GM12872 (cell line): ENCODE measurements around the gene RCN2.

Experiments
- TF ChIP-seq, protein P1 (sequence below): IDR thresholded peaks from 3 replicates; pipeline ENCODE4 v1.5.1; 2011; ENCODE audit warnings: low read depth, mild to moderate bottlenecking, low read length, moderate library complexity; ENCODE audit not compliant: insufficient read depth

RCN2 gene

GRCh38 chr15:76962337-76963013 is 30.9 kb downstream of the RCN2 start:
- TF ChIP-seq, protein P1, sequence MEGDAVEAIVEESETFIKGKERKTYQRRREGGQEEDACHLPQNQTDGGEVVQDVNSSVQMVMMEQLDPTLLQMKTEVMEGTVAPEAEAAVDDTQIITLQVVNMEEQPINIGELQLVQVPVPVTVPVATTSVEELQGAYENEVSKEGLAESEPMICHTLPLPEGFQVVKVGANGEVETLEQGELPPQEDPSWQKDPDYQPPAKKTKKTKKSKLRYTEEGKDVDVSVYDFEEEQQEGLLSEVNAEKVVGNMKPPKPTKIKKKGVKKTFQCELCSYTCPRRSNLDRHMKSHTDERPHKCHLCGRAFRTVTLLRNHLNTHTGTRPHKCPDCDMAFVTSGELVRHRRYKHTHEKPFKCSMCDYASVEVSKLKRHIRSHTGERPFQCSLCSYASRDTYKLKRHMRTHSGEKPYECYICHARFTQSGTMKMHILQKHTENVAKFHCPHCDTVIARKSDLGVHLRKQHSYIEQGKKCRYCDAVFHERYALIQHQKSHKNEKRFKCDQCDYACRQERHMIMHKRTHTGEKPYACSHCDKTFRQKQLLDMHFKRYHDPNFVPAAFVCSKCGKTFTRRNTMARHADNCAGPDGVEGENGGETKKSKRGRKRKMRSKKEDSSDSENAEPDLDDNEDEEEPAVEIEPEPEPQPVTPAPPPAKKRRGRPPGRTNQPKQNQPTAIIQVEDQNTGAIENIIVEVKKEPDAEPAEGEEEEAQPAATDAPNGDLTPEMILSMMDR: no peak

GRCh38 chr15:76963596-76963995 is 32.0 kb downstream of the RCN2 start:
- TF ChIP-seq, protein P1: no peak

DNA sequence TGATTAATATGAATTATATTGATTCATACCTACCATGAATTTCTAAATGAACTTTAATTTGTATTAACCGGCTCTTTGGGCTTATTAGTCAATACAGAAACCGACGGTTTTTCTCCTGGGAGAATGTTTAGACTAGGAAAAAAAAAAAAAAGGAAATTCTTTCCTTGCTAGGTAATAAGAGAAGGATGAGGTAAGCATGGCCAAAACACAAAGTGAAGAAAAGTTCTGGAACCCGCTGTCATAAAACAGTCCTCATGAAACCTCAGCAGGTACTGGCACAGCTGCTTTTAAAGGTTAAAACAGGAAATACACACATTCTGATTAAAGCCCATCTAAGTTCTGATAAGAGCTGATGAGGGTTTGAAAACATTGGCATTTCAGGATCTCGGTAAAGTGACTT is 32.6 kb downstream of the RCN2 start:
- TF ChIP-seq, protein P1: no peak

- TF ChIP-seq, protein P1: no peak
Measured at GRCh38 chr15:76967067-76967466, 35.5 kb downstream of the RCN2 start.

DNA sequence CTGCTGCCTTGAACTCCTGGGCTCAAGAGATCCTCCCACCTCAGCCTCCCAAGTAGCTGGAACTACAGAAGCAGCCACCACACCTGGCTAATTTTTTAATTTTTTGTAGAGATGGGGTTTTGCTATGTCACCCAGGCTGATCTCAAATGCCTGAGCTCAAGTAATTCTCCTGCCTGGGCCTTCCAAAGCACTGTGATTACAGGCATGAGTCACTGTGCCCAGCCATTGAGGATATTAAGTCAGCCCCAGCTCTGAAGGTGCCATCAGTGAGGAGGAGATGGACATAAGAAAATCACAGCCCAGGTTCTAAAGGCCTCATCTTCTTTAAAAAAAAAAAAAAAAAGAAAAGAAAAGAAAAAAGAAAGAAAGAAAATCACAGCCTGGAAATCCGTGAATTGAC is 36.8 kb downstream of the RCN2 start:
- TF ChIP-seq, protein P1: no peak

- TF ChIP-seq, protein P1: no peak
Measured at GRCh38 chr15:76972389-76973361, 41.1 kb downstream of the RCN2 start.

DNA sequence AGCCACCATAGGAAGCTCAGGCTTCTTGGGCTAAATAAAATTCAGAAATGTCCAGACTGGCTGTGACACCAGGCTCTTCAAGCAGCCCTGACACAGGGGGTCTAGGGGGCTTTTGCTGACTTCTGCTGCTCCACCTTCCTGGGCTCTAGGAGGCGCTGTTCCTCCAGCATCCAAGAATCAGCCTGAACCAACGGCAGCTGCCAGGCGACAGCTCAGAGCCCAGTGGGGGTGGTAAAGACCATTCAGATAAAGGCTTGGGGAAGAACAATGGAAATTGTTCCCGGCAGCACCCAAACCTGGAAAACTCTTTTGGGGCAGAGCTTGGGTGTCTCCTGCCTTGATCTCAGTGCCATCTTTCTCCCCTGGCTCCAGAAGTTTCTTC is 41.8 kb downstream of the RCN2 start:
- TF ChIP-seq, protein P1: peak; percentile 88
